GM18867 (cell line): ENCODE results near the gene CLDN20.
"Not testable (repeated sequence)": the region's sequence is repeated elsewhere in the genome, so short reads cannot be mapped to it uniquely, and the experiment has no call there.

Experiments
- ATAC-seq: cut with Tn5 transposase; IDR thresholded peaks from one replicate; pipeline ENCODE4 v1.9.1; 2021; ENCODE audit warnings: mild to moderate bottlenecking, moderate library complexity; ENCODE audit not compliant: unreplicated experiment

Gene CLDN20, protein sequence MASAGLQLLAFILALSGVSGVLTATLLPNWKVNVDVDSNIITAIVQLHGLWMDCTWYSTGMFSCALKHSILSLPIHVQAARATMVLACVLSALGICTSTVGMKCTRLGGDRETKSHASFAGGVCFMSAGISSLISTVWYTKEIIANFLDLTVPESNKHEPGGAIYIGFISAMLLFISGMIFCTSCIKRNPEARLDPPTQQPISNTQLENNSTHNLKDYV

DNA sequence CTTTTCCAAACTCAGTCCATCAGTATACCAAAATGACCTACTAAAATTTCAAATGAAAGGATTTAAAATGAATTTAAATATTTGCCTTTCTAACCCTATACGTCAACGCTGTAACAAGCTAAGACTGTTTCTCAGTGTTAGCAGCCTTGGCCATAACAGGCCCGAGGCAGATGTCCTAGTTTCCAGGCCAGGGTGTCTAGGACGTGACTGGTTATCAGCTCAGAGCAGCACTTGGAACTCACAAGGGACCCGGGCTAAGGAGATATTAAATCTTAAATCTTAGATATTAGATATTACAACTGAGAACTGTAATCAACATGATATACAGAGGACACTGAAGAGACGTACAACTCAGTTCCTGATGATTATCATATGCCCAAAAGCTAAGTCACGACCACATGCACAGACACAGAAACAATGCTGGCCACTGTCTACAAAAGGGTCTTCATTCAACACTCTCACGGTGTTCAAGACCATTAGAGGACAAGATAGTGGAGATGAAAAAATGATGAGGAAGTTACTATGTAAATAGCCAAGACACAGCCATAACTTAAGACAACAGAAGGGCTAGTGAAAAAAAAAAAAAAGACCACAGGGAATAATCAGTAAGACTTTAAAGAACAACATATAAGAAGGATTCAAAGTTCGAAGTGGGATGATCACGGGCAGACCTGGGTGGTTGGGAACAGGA is at the start of gene CLDN20:
CLDN20 (plus strand) TSS at position 641 of the 691 bp plus-strand sequence. CDS start 11,707 bp downstream, outside the sequence.
- no peak for ATAC-seq

DNA sequence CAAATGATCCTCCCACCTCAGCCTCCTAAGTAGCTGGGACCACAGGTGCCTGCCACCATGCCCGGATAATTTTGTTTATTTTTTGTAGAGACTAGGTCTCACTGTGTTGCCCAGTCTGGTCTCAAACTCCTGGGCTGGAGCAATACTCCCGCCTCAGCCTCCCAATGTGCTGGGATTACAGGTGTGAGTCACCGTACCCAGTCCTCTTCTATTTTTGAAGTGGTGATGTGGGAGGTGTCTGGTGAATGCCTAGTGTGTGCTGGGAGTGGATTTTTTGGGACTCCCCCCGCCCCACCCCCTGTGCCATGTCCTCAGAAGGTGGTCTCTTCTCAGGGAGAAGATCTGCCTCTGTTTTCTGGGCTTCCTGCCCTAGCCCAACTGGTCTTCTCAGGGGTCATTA is 47.9 kb upstream of the CLDN20 start:
- ATAC-seq, result no peak

DNA sequence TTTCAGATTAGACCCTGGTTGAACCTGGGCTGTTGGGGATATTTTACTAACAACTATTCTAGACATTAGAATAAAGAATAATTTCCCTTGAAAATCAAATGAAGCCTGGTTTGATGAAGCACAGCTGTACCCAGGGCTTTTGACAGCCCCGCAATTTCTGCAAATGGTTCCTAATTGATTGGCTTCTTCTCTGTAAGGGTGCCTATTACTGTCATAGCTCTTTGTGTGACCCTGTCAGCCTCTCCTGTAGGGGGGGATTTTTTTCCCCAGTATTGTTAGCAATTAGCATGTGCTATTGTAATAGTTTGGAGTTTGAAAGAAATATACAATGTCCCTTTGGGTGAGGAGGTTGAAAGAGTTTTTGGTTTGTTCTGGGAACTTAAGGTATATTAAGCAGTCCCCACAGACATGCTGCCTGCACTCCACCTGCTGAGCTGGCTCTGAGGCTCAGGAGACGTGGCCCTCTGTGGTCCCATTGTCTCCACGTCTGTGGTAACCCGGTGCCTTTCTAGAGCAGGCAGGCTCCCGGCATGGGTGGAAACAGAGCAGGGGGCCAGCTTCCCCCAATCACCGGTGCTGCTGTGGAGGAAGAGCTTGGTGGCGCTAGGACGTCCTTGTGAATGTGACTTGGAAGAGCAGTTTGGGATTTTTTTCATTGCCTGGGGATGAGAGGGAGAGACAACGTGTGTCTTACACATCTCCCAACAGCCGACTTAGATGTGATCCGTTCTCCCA is 47.3 kb upstream of the CLDN20 start:
- ATAC-seq, result no peak

DNA sequence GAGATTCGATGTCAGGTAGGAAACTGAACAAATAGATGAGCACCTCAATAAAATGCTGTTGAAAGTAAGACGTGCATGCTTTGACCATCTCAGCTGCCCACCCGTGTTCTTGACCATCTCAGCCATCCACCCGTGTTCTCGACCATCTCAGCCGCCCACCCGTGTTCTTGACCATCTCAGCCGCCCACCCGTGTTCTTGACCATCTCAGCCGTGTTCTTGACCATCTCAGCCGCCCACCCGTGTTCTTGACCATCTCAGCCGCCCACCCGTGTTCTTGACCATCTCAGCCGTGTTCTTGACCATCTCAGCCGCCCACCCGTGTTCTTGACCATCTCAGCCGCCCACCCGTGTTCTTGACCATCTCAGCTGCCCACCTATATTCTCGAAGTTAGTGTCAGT is 45.1 kb upstream of the CLDN20 start:
- ATAC-seq, result not testable (repeated sequence)

DNA sequence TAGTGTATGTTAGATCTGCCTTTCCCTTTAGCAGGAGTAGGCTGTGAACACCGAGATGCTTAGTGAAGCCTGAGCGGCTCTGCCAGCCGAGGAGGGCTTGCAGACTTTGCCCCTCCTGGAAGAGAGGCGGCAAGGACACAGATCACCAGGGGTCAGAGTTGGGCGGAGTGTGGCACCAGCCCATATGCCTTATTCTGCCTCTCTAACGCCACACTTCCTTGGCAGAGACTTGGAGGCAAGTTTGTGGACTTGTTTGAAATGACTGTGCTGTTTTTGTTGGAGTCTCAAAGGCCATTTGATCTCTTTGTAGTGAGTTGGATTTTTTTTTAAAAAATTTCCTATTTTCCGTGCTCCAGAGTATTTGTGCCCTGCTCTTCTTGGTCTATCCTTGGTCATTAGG is 44.5 kb upstream of the CLDN20 start:
- ATAC-seq, result no peak

DNA sequence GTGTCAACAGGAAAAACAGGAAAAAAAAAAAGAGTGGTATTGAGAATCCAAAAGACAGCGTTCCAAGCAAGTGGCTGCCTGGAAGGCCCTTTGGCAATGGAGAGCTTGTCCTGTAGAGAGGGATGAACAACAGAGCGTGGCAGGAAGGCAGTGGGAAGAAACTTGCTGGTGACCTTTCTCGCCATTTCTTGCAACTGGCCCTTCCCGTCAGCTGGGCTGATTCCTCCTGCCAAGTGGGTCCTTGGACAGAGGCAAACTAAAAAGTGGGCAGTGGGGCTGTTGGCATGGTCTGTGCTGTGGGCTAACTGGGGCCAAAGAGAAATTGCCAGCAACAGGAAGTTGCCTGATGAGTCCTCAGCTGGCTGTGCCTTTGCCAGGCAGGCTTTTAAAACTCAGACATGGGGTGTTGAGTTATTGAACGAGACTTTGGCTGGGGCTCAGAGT is 43.9 kb upstream of the CLDN20 start:
- no peak for ATAC-seq

DNA sequence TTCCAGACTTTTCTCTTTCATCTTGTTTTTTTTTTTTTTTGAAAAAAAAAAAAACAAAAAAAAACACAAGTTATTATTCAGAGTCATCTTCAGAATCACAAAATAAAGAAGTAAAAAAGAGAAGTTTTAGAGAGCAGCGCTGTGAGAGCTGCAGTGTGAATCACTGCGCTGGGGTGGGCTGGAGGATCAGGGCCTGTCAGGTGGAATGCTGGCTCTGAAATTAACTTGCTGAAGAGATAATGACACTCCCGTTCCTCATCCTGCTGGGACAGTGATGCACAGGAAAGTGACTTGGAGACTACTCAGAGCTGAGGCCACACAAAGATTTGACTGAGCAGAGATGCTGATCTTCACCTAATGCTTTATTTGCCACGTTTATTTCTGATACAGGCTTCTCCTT is 42.7 kb upstream of the CLDN20 start:
- ATAC-seq, result no peak

DNA sequence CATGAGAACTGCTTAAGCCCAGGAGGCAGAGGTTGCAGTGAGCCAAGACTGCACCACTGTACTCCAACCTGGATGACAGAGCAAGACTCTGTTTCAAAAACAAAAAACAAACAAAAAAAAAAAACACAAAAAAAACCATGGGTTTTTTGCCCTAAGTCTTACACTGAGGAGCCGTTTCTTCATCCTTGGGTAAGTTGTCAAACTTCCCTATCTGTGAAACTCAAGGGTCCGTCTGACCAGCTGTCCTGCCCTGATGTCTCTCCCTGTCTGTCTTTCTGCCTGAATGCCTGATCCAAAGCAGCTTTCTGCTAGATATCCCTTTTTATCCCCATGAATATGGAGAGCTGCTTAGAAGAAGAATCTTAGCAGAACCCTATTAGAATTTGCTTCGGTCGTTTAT is 41.3 kb upstream of the CLDN20 start:
- no peak for ATAC-seq

DNA sequence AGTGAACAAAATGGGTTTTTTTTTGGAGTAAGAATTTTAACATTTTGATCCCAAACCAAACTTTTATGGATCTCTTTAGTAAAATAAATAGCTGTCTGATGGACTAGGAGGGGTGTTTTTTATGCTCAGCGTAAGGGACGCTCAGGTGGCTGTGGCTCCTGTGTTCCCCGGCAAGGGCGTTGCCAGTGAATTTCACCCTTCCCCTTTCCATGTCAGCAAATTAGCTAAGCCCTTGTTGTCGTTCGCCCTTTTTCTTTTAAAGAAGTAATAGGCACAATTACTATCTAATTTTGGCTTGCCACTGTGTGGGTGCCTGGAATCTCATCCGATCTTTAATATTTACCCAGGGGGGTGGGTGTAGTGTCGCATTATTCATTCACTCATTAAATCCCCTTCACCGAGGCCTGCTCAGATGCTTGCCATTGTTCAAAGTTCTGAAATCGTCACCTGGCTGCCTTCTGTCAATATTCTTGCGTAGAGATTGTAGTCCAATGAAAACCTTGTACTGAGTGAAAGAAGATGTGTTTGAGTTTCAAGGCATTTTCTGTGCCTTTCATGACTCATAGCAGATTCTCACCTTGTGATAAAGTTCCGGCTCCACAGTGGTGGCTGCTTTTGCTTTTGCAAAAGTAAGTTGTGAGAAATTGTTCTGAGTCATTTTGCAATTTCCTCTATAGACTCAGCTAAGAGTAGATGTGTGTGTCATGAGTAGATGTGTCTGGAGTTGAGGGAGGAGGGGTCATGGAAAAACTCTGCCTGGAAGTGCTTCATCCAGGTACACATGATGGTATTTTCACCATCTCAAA is 40.0 kb upstream of the CLDN20 start:
- peak; percentile 99 for ATAC-seq

DNA sequence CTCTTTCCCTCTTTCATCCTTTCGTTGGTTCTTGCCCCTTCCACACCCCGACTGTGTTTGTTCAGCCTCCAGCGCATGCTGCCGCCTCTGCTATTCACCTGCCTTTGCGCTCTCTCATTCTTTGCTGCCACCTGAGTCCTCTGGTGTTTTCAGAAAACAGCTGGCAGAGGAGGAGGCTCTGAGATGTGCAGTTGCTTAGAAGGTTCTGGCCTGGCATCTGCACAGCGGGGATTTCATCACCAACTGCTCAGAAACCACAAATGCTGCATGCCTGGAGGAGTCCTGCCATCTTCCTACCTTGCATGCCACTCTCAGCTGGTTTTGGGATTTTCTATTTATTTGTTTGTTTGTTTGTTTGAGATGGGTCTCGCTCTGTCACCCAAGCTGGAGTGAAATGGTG is 39.2 kb upstream of the CLDN20 start:
- ATAC-seq, result no peak

DNA sequence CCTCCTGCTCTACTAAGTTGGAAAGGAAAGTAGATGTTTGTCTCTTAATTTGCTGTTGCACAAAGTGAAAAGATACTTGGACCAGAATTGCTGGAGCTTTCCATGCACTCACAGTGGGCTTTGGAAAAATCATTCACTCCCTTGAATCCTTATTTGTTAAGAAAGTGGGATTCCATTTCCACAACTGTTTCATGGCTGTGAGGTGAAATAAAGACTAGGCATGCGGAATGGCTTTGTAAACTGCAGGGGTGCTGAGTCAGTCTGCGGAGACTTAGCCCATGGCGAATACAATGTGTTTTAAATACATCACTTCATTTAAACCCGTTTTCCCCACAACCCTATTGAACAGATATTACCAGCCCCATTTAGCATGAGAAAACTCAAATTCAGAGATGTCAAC is 36.8 kb upstream of the CLDN20 start:
- no peak for ATAC-seq

DNA sequence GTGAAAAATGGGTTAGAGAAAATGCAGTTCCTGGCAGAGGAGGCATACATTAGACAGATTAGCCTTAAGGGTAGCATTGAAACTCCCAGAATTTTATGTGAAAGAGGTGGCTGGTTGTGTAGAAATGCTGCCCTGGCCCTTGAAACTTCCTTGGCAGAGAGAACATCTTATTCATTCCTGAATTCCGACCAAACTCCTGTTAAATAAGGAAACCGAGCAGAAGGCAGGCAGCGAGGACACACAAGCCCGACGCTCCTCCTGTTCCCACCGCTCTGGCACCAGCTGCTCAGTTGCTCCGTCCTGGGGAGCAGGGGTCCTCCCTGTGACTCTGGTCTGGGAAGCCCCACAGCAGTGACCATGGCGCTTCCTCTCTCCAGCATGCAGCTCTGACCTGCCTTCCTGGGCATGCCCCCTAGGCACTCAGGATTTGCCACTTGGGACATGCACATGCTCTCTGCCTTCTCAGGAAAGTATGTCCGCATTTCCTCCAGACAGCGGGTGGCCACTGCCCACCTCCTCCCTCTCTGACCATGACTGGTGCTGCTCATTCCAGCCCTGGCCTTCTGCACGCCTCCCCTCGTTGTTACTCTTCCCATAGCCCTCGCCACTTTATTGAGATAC is 35.2 kb upstream of the CLDN20 start:
- ATAC-seq, result no peak

DNA sequence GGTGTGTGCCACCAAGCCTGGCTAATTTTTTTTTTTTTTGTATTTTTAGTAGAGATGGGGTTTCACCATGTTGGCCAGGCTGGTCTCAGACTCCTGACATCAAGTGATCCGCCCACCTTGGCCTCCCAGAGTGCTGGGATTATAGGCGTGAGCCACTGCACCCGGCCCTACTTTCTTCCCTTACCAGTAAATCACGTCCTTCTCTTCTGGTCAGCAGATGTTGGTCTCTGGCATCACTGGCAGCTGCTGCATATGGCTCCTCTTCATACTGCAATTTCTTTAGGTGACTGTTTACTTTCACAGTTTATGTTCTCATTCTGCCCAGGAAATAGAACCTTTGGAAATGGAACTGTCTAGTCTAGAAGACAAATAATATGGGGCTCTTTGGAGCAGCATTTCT is 32.8 kb upstream of the CLDN20 start:
- not testable (repeated sequence) for ATAC-seq

DNA sequence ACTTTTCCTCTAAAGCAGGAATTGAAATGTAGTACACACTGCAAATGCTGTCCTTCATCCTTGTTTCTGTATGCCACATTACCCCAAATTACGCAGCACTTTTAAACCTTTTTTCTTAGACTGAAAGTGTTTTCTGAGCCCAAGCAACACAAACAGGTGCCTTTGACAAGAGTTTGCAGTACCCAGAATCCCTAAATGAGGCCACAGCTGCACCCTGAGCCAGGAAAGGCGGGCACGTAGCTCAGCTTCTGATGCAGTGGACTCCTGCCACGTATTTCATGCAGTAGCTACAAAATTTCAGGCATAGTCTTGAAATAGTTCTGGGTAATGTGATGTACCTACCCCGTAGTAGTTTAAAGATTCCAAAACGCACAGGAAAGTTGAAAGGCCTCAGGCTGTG is 31.0 kb upstream of the CLDN20 start:
- ATAC-seq, result no peak

DNA sequence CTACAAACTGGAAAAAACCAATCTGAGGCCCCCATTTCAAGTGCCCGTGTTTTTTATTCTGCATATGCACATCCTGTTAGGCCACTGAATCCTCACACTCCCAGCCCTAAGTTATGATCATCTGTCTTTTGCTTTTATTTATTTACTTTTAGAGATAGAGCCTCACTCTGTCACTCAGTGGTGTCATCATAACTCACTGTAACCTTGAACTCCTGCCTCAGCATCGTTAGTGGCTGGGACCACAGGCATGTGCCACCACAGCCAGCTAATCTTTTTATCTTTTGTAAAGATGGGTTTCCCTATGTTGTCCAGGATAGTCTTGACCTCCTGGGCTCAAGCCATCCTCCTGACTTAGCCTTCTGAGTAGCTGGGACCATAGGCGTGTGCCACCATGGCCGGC is 29.6 kb upstream of the CLDN20 start:
- ATAC-seq, result no peak

DNA sequence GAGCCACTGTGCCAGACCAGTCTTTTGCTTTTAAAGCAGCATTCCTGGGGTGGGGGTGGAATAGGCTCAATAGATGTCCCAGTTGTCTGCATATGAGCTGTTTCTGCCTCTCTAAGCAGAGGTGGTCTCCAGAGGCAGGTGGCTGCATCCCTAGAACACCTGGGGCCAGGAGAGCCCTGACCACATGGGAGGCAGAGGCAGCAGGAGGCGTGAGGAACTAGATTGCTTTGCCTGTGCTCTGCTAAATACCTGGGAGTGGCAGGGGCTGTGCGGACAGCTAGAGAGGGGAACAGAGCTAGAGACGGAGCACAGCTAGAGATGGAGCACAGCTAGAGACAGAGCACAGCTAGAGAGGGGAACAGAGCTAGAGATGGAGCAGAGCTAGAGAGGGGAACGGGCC is 29.1 kb upstream of the CLDN20 start:
- no peak for ATAC-seq

DNA sequence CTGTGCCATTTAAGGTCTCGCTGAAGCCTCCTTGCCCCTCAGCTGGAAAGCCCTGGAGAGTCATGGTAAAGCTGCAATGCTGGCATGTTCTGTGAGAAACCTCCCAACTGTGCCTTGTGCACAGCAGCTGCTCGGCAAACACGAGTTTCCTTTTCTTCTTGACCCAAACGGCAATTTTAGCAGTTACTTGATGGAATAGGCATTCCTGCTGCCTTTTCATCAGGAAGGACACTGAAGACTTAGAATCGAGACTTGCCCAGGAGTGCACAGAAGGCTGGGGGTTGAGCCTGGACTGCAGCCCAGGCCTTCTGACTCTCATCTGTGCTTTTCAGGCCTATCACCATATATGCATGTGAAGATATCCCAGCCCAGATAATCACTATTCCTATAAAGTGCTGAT is 28.7 kb upstream of the CLDN20 start:
- no peak for ATAC-seq

DNA sequence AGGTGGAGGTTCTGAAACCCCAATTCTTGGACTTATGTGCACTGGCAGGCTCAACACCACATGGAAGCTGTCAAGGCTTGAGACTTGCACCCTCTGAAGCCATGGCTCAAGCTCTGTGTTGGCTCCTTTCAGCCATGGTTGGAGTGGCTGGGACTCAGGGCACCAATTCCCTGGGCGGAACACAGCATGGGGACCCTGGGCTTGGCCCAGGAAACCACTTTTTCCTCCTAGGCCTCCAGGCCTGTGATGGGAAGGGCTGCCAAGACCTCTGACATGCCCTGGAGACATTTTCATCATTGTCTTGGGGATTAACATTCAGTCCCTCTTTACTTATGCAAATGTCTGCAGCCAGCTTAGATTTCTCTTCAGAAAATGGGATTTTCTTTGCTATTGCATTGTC is 26.2 kb upstream of the CLDN20 start:
- no peak for ATAC-seq

DNA sequence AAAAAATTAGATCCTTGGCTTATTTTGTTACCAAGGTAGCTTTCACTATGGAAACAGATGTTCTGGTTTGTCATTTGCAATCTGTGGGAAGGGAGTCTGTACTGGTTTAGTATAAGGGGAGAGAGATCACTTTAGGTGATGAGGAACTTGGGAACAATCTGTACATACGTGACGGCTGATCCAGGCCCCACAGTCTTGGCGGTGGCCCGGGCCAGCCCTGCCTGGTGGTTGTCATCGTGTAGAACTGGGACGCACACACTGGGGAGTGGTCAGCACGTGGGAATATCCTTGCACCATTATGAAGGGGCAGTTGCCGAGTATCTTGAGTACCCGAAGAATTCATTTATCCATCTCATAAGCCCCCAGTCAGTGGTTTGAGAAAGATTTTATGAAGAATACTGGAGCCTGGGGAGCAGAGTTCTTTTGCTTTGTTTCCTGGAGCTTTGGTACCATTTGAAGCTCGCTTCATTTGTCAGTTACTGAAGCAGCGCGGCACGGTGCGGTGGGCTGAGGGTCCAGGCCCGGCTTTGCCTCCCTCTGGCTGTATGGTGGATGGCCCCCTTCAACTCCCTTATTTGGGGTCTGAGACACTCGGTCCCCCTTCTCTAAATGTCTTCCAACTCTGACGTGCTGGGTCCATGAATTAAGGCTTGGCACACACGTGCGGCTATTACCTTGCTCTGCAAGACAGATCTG is 22.8 kb upstream of the CLDN20 start:
- ATAC-seq, result no peak

DNA sequence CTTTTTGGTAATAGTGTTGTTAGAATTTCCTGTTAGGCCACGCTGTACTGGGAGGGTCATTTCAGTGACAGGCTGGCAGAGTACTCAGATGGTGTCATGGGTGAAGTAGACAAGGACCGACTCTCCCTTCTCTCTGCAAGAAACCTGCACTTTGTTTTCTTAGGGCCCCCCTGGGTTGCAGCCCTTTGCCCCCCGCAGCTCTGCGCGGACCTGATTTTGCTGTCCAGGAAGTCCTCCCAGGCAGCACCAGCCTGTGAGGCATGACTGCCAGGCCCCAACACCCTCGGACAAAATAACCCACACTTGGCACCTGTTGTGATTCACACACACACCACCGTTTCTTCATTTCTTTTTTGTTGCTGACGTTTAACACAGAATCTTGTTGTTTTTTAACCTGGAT is 21.8 kb upstream of the CLDN20 start:
- no peak for ATAC-seq
